ENCODE results near the gene SYT3. TPM values are rescaled to one million over a fixed set of nuclear protein-coding genes. Genes with fewer than 3 reads are reported as not detected.

Gene SYT3
- total and polyA plus RNA-seq, 2 of the 8 experiments (the other 6 are each of a cell fraction or from before 2014, with no cell fraction given) = 6.7 to 17.3 TPM

DNA sequence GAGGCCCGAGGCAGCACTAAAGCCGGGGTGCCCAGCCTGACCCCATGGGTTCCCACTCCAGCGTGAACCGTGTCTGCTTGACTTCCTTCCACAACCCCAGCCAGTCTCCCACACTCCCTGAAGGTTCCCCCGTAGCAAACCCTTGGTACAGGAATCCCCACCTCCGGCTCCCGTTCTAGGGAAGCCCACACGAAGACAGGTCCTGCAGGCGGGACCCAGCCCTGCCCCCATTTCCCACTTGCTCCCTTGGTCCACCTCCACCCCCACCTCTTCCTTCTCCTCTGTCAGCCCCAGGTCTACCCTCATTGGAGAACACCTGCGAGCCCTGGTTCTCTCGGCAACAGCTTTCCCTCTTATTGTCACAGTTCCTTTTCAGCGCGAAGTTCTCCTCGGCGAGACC, 33.4 kb upstream of the SYT3 start:
- Histone ChIP-seq H4K5ac (ENCODE audit: insufficient read length, low read depth, low read length) (no peak overlapping the region), H4K20me1 (replicated peaks in 1 of 2; ENCODE audit: control insufficient read depth in 1 of 2, insufficient read depth in 2 of 2, low read length in 2 of 2) (peaks cover 0 to 4% of the 10 kb centered on the region in 2 experiments), H2BK20ac (ENCODE audit: low read length) (0 out of 2 replicates have a peak overlapping the region, but pooled peaks have one; percentile 43), H3K14ac (ENCODE audit: insufficient read length) (no peak overlapping the region), H3K4ac (replicated peaks; ENCODE audit: insufficient read length, low read depth, low read length) (no peak overlapping the region), H3K27me3 (replicated peaks in 1 of 4; ENCODE audit: control insufficient read depth in 3 of 4, extremely low read depth in 1 of 4, insufficient read depth in 3 of 4, low read length in 3 of 4) (peaks cover 10 to 24% (median 22%) of the 10 kb centered on the region in 4 experiments), H3K27ac (ENCODE audit: low read depth, low read length) (no peak overlapping the region), H3K79me2 (ENCODE audit: control insufficient read depth in 1 of 2, insufficient read depth in 2 of 2, low read length in 2 of 2) (no peaks in the 10 kb centered on the region), H3K9me3 (ENCODE audit: insufficient read depth in 2 of 2, low read depth in 1 of 2, low read length in 1 of 2) (no peaks in the 10 kb centered on the region), H3K4me1 (replicated peaks in 1 of 4; ENCODE audit: control insufficient read depth in 3 of 4, insufficient read depth in 4 of 4, low read length in 3 of 4) (peaks cover 0 to 10% (median 7%) of the 10 kb centered on the region in 4 experiments; a peak in 6 of 7 replicates), H4K8ac (ENCODE audit: extremely low read depth, insufficient read depth, low read length) (no peak overlapping the region), H3K23ac (ENCODE audit: insufficient read length) (no peak overlapping the region), H3K56ac (replicated peaks; ENCODE audit: insufficient read length, low read depth, low read length) (no peak overlapping the region), H3K36me3 (ENCODE audit: control insufficient read depth in 2 of 4, insufficient read depth in 4 of 4, low read length in 3 of 4) (no peaks in the 10 kb centered on the region; a peak in 1 of 8 replicates), H2BK15ac (ENCODE audit: low read length) (peak overlapping the region; percentile 31; the same call in 1 of the 2 replicates), H3K79me1 (ENCODE audit: low read depth, low read length) (no peaks in the 10 kb centered on the region), H4K91ac (replicated peaks; ENCODE audit: insufficient read length, low read length) (no peak overlapping the region), H2BK12ac (ENCODE audit: low read depth, low read length) (0 out of 2 replicates have a peak overlapping the region, but pooled peaks have one; percentile 50), H3K23me2 (ENCODE audit: low read depth, low read length) (peaks cover 3% of the 10 kb centered on the region), H2AFZ (ENCODE audit: low read length) (no peak overlapping the region), H2AK5ac (ENCODE audit: low read depth, low read length) (0 out of 2 replicates have a peak overlapping the region, but pooled peaks have one; percentile 24), H2BK120ac (replicated peaks; ENCODE audit: low read depth, low read length) (no peak overlapping the region), H3K4me3 (ENCODE audit: extremely low read depth in 1 of 4, insufficient read depth in 2 of 4, low read depth in 3 of 4, low read length in 4 of 4) (no peak overlapping the region), H3K18ac (ENCODE audit: extremely low read depth, low read length) (peak overlapping the region; percentile 78), H3K9ac (replicated peaks in 1 of 4; ENCODE audit: extremely low read depth in 1 of 4, low read depth in 3 of 4, low read length in 3 of 4) (no peak overlapping the region), H2BK5ac (ENCODE audit: low read depth, low read length) (0 out of 2 replicates have a peak overlapping the region, but pooled peaks have one; percentile 13), H3K4me2 (ENCODE audit: insufficient read depth in 1 of 2, low read depth in 2 of 2, low read length in 2 of 2) (no peak overlapping the region; a peak in 1 of 4 replicates)
- WGBS, 2 experiments (ENCODE audit: extremely low coverage in 1 of 2, insufficient coverage in 1 of 2, insufficient read length in 1 of 2, insufficient replicate concordance in 2 of 2, low coverage in 1 of 2, low lambda C conversion rate in 2 of 2, missing lambda C conversion rate in 1 of 2) = 78% methylated on average over 15 of the region's 15 CpGs; no CpG with 5 or more reads in 1 of the 2 experiments
- CTCF ChIA-PET (ENCODE audit: partially characterized antibody) = interaction anchor here (0.8 kb wide), 1 partner anchor 135 kb away, joined by 3 read pairs; no protein-coding TSS in a partner anchor
- FAIRE-seq (no peak), DNase-seq (ENCODE audit: low read depth in 1 of 2, low spot score in 2 of 2) (no peak)
- POLR2A ChIA-PET (ENCODE audit: partially characterized antibody) = no interaction called here
- TF ChIP-seq NRF1 (IDR thresholded peaks at IDR 0.05; ENCODE audit: low read depth, low read length) = no peak
- TF ChIP-seq CTBP2 (IDR thresholded peaks at IDR 0.05; ENCODE audit: borderline replicate concordance, insufficient read depth, insufficient read length, low read length) = no peak
- no peak for TF ChIP-seq KDM5A (IDR thresholded peaks at IDR 0.05; ENCODE audit: low read length)
- no peak for TF ChIP-seq TCF12 (IDR thresholded peaks at IDR 0.05; ENCODE audit: low read depth, low read length)
- TF ChIP-seq SUZ12 (IDR thresholded peaks at IDR 0.05; ENCODE audit: low read length) = no peak
- no peak for TF ChIP-seq RNF2 (IDR thresholded peaks at IDR 0.05; ENCODE audit: borderline replicate concordance, low read depth, low read length, missing control alignments, poor library complexity, severe bottlenecking)
- no peak for TF ChIP-seq EP300 (IDR thresholded peaks at IDR 0.05; ENCODE audit: borderline replicate concordance in 1 of 2, low read depth in 2 of 2, low read length in 2 of 2)
- TF ChIP-seq HDAC6 (IDR thresholded peaks at IDR 0.05; ENCODE audit: low read depth, low read length) = no peak
- no peak for TF ChIP-seq GABPA (IDR thresholded peaks at IDR 0.05; ENCODE audit: borderline replicate concordance, insufficient read depth, low read length)

Measured in H1 (cell line).